HL-60/S4 treated with retinoic acid at 250 ng/mL for 4 days and 3 days (cell line): ENCODE results near the gene KCNF1.

Experiments
- in situ Hi-C: fragments of 300-500 bp; cut with MboI; formaldehyde crosslinking; loops from 2 replicates; pipeline ENCODE4 v1.7.0; 2022; ENCODE audit warnings: low sequenced_read_pairs

KCNF1 gene

GRCh38 chr2:10960606-10961489 is 49.1 kb downstream of the KCNF1 start:
- in situ Hi-C loops, result no loop called here

DNA sequence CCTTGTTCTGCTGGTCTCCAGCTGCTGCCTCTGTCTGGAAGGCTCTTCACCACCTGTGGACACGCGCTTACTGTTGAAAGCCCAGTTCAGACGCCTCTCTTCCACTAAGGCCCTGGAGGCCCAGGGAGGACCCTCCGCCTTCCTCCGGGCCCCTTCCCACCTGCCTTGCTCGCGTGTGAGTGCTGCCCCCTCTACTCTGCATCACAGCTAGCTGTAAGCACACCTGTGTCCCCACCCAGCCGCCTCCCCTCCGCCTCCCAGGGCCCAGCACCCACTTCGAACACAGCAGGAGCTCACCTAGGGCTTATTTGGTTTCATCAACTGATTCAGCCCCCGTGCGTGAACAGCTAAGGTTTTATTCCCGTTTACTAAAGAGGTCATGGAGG is 49.7 kb downstream of the KCNF1 start:
- in situ Hi-C loops, result no loop called here

GRCh38 chr2:10962004-10962403 is 50.3 kb downstream of the KCNF1 start:
- in situ Hi-C loops, result no loop called here

- in situ Hi-C loops, result no loop called here
These were observed 51.4 kb downstream of the KCNF1 start for GRCh38 chr2:10963155-10963554.
